HL-60 (cell line): ENCODE measurements around the gene FANCC.

ENCODE experiments used
- DNase-seq, 2 experiments: peaks; one replicate each; pipeline ENCODE4 v3.0.0-alpha.2; 2010 to 2020; ENCODE audit warnings: low read depth in 1 of 2, low spot score in 1 of 2
- H3K27ac ChIP-seq: fragments of 250-450 bp; sonication (Bioruptor Pico); replicated peaks from 2 replicates; pipeline ENCODE4 v1.5.1; 2020; ENCODE audit warnings: mild to moderate bottlenecking, moderate library complexity
- H3K27me3 ChIP-seq: fragments of 250-450 bp; sonication (Bioruptor Pico); 2 replicates; pipeline ENCODE4 v1.5.1; 2021; ENCODE audit warnings: mild to moderate bottlenecking, moderate library complexity; ENCODE audit not compliant: insufficient read depth, poor library complexity, severe bottlenecking
- H3K4me3 ChIP-seq: replicated peaks from 2 replicates; pipeline ENCODE4 v1.5.1; 2011; ENCODE audit warnings: mild to moderate bottlenecking, control low read depth, low read length; ENCODE audit not compliant: insufficient read depth
- CTCF ChIP-seq: IDR thresholded peaks from one replicate; pipeline ENCODE4 v1.5.1; 2011; ENCODE audit warnings: low read length, control low read depth, inconsistent platforms; ENCODE audit not compliant: insufficient read depth
- GABPA ChIP-seq: IDR thresholded peaks from 2 replicates; pipeline ENCODE4 v1.6.1; 2012; ENCODE audit warnings: low read depth
- POLR2AphosphoS5 ChIP-seq: IDR thresholded peaks from 2 replicates; pipeline ENCODE4 v1.6.1; 2012; ENCODE audit warnings: low read depth
- REST ChIP-seq: IDR thresholded peaks from 2 replicates; pipeline ENCODE4 v1.6.1; 2012; ENCODE audit warnings: low read depth; ENCODE audit not compliant: insufficient replicate concordance
- SPI1 ChIP-seq: IDR thresholded peaks from 2 replicates; pipeline ENCODE4 v1.6.1; 2012; ENCODE audit warnings: low read depth, mild to moderate bottlenecking, borderline replicate concordance

Gene FANCC

GRCh38 chr9:95074632-95075031, 242.9 kb downstream of the FANCC start:
- H3K4me3 ChIP-seq: no peak overlapping the region
- DNase-seq: no peak
- H3K27ac ChIP-seq: no peak overlapping the region
- H3K27me3 ChIP-seq: no peaks in the 10 kb centered on the region
- TF ChIP-seq REST (no peak), CTCF (no peak), POLR2AphosphoS5 (no peak), SPI1 (no peak), GABPA (no peak)

GRCh38 chr9:95073918-95074317, 243.6 kb downstream of the FANCC start:
- TF ChIP-seq GABPA: no peak
- no peak for TF ChIP-seq POLR2AphosphoS5
- no peak for TF ChIP-seq REST
- no peak for TF ChIP-seq CTCF
- TF ChIP-seq SPI1: no peak

GRCh38 chr9:95073042-95073607, 244.4 kb downstream of the FANCC start:
- no peak overlapping the region for H3K4me3 ChIP-seq
- H3K27ac ChIP-seq: no peak overlapping the region
- H3K27me3 ChIP-seq: no peaks in the 10 kb centered on the region
- no peak for TF ChIP-seq SPI1
- no peak for TF ChIP-seq POLR2AphosphoS5
- DNase-seq: no peak

More at GRCh38 chr9:95073918-95074317, 243.6 kb downstream of the FANCC start:
- no peaks in the 10 kb centered on the region for H3K27me3 ChIP-seq
- no peak overlapping the region for H3K27ac ChIP-seq
- DNase-seq: no peak
- H3K4me3 ChIP-seq: no peak overlapping the region

GRCh38 chr9:95071925-95072324, 245.6 kb downstream of the FANCC start:
- H3K4me3 ChIP-seq: no peak overlapping the region
- no peak overlapping the region for H3K27ac ChIP-seq
- TF ChIP-seq REST (no peak), POLR2AphosphoS5 (no peak), CTCF (no peak), GABPA (no peak), SPI1 (no peak)
- H3K27me3 ChIP-seq: no peaks in the 10 kb centered on the region
- no peak for DNase-seq
